H1 (cell line): Measurements from ENCODE around the gene NEK11. TPM values are rescaled to one million over a fixed set of nuclear protein-coding genes. Genes with fewer than 3 reads are reported as not detected.

Source experiments
- ASH2L ChIP-seq: fragments of 200-600, 300-600 bp; sonication (generic); IDR thresholded peaks from one replicate; pipeline ENCODE4 v1.7.1; 2017; ENCODE audit warnings: low read length
- BACH1 ChIP-seq: IDR thresholded peaks from 2 replicates; pipeline ENCODE4 v1.6.1; 2012; ENCODE audit warnings: low read length, improper control_type of control experiment
- CREB1 ChIP-seq: IDR thresholded peaks from 2 replicates; pipeline ENCODE4 v1.6.1; 2012; ENCODE audit warnings: inconsistent platforms
- EP300 ChIP-seq, 2 experiments: IDR thresholded peaks; 1 replicate in 1 of 2; 2 replicates in 1 of 2; pipeline ENCODE4 v1.6.1; 2011 to 2012; ENCODE audit warnings: low read depth in 2 of 2, low read length in 2 of 2, mild to moderate bottlenecking in 2 of 2, borderline replicate concordance in 1 of 2, inconsistent platforms in 1 of 2, moderate library complexity in 1 of 2
- HDAC6 ChIP-seq: IDR thresholded peaks from one replicate; pipeline ENCODE4 v1.7.1; 2012; ENCODE audit warnings: low read depth, mild to moderate bottlenecking, inconsistent platforms, low read length, moderate library complexity
- KDM5A ChIP-seq: fragments of 200-600 bp; IDR thresholded peaks from 2 replicates; pipeline ENCODE4 v1.7.1; 2012; ENCODE audit warnings: mild to moderate bottlenecking, low read length, inconsistent platforms, mixed read lengths
- PHF8 ChIP-seq: fragments of 200-600 bp; sonication (generic); conservative IDR thresholded peaks from 2 replicates; pipeline ENCODE4 v1.7.1; 2012; ENCODE audit warnings: low read depth, mild to moderate bottlenecking, inconsistent platforms, low read length, moderate library complexity
- POLR2A ChIP-seq, 2 experiments: IDR thresholded peaks; 1 replicate in 1 of 2; 2 replicates in 1 of 2; pipeline ENCODE4 v1.6.1; 2011; ENCODE audit warnings: low read depth in 2 of 2, low read length in 2 of 2, mild to moderate bottlenecking in 2 of 2; ENCODE audit errors: control extremely low read depth in 1 of 2
- POLR2AphosphoS5 ChIP-seq: IDR thresholded peaks from 2 replicates; pipeline ENCODE4 v1.6.1; 2011; ENCODE audit warnings: low read depth, low read length
- RBBP5 ChIP-seq: IDR thresholded peaks from 2 replicates; pipeline ENCODE4 v1.7.1; 2012; ENCODE audit warnings: low read depth, mild to moderate bottlenecking, inconsistent platforms, low read length, moderate library complexity, borderline replicate concordance
- RNF2 ChIP-seq: fragments of 200-900, 300-1000 bp; sonication (generic); IDR thresholded peaks from 2 replicates; pipeline ENCODE4 v1.7.1; 2016; ENCODE audit warnings: borderline replicate concordance, low read depth, mild to moderate bottlenecking, antibody characterized with exemption, low read length; ENCODE audit not compliant: poor library complexity, severe bottlenecking; ENCODE audit errors: missing control alignments
- SIN3A ChIP-seq, 2 experiments: IDR thresholded peaks in 1 of 2; conservative IDR thresholded peaks in 1 of 2; 2 replicates each; pipeline ENCODE4 v1.6.1; 2011 to 2012; ENCODE audit warnings: low read length in 2 of 2, improper control_type of control experiment in 1 of 2, low read depth in 1 of 2, mild to moderate bottlenecking in 1 of 2
- SIRT6 ChIP-seq: IDR thresholded peaks from one replicate; pipeline ENCODE4 v1.7.1; 2012; ENCODE audit warnings: low read length, inconsistent platforms
- SP2 ChIP-seq: IDR thresholded peaks from 2 replicates; pipeline ENCODE4 v1.6.1; 2012; ENCODE audit warnings: mild to moderate bottlenecking, low read length, inconsistent platforms
- TAF1 ChIP-seq: IDR thresholded peaks from 2 replicates; pipeline ENCODE4 v1.6.1; 2011; ENCODE audit warnings: mild to moderate bottlenecking, low read depth, low read length
- TBP ChIP-seq: IDR thresholded peaks from 2 replicates; pipeline ENCODE4 v1.6.1; 2011; ENCODE audit warnings: low read depth, low read length, improper control_type of control experiment
- TEAD4 ChIP-seq: IDR thresholded peaks from 2 replicates; pipeline ENCODE4 v1.6.1; 2012; ENCODE audit warnings: low read depth, low read length, inconsistent platforms, mixed read lengths
- YY1 ChIP-seq: IDR thresholded peaks from 2 replicates; pipeline ENCODE4 v1.6.1; 2011; ENCODE audit warnings: low read depth, mild to moderate bottlenecking, low read length
- polyA plus RNA-seq, 7 experiments: library from polyadenylated mRNA; depleted of rRNA in 3 of 7; stranded (reverse) in 5 of 7; unstranded in 2 of 7; fragments of >200 nt in 5 of 7; fragments of 200-250 nt in 2 of 7; gene quantifications; 1 replicate in 5 of 7; 2 replicates in 1 of 7; 4 replicates in 1 of 7; pipeline versions ENCODE4 v1.2.1 to v1.2.3, GENCODE V29; 2011 to 2013; ENCODE audit warnings: missing spikeins in 2 of 7, mixed read lengths in 2 of 7
- total RNA-seq: library from RNA; stranded (reverse); fragmentation: NEBNext Ultra II Directional; extraction: Animal tissue kit (Norgen Biotek cat#: 25700); gene quantifications from 2 replicates; pipeline ENCODE4 v1.2.1, GENCODE V29; 2021
- TF ChIP-seq, protein P1 (sequence below): IDR thresholded peaks from 2 replicates; pipeline ENCODE4 v1.6.1; 2012; ENCODE audit warnings: low read length, inconsistent platforms
- TF ChIP-seq, protein P2 (sequence below): IDR thresholded peaks from 2 replicates; pipeline ENCODE4 v1.6.1; 2012; ENCODE audit warnings: inconsistent platforms

Gene NEK11
- total and polyA plus RNA-seq, 2 of the 8 experiments (the other 6 are each of a cell fraction or from before 2014, with no cell fraction given), result 0.60 TPM; not detected in 1

DNA sequence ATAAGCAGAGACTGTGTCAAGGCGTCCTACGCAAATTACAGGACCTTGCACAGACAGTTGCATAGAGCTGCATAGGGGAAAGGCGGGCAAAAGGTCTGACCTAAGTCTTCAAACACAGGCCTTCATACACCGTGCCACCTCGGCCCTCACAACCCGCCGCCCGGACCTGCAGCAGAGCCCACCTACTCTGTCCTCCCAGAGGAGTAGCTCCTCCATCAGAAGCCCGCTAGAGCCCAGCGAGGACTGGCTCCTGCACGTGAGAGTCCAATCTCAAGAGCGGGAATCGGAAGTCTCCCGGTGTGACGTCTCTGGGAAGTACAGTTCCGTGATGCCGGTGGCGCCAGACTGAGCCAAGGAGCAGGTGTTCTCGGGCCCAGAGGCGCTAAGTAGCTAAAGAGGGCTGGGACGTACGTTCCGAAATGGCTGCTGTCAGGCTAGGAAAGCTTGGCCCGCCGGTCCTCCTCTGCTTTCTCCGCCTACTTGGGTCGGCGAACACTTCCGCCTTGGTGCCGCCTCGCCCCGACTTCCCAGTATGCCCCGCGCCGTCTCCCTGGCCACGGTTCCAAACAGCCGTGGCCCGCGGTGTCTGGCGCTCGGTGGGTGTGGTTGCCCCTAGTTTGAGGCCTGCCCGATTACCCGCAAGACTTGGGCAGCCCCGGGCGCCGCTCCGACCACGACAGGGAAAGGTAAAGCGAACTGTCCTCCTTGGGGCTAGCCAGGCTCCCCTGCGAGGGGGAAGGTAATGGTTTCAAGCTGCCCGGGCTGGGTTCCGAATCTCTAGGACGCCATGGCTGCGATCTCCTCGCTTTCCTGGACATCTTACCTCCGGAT is at the start of gene NEK11, which contains the start of gene ASTE1 (continued):
- peak; percentile 77 for TF ChIP-seq TAF1
- peak; percentile 76 for TF ChIP-seq PHF8
- TF ChIP-seq, protein P1, sequence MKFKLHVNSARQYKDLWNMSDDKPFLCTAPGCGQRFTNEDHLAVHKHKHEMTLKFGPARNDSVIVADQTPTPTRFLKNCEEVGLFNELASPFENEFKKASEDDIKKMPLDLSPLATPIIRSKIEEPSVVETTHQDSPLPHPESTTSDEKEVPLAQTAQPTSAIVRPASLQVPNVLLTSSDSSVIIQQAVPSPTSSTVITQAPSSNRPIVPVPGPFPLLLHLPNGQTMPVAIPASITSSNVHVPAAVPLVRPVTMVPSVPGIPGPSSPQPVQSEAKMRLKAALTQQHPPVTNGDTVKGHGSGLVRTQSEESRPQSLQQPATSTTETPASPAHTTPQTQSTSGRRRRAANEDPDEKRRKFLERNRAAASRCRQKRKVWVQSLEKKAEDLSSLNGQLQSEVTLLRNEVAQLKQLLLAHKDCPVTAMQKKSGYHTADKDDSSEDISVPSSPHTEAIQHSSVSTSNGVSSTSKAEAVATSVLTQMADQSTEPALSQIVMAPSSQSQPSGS, result no peak
- peak; percentile 48; the same call in 1 of the 2 replicates for TF ChIP-seq CREB1
- no peak for TF ChIP-seq KDM5A
- no peak for TF ChIP-seq BACH1
- TF ChIP-seq, protein P2, sequence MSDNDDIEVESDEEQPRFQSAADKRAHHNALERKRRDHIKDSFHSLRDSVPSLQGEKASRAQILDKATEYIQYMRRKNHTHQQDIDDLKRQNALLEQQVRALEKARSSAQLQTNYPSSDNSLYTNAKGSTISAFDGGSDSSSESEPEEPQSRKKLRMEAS, result peak; percentile 78
- peak; percentile 84 for TF ChIP-seq ASH2L
- TF ChIP-seq RBBP5, result peak; percentile 89; the same call in 1 of the 2 replicates
- peak; percentile 78 for TF ChIP-seq YY1
- TF ChIP-seq RNF2, result no peak
- TF ChIP-seq EP300 (IDR thresholded peaks at IDR 0.05; ENCODE audit: borderline replicate concordance in 1 of 2, low read depth in 2 of 2, low read length in 2 of 2), result peak in 1 of 2 experiments; percentile 37; a peak in 1 of 3 replicates
- TF ChIP-seq SIRT6, result no peak
- TF ChIP-seq POLR2AphosphoS5, result peak; percentile 86
- TF ChIP-seq SP2, result no peak
- peak in 1 of 2 experiments; percentile 89; a peak in 2 of 4 replicates for TF ChIP-seq SIN3A (conservative IDR thresholded peaks at IDR 0.05 in 1 of 2, IDR thresholded peaks at IDR 0.05 in 1 of 2; ENCODE audit: low read depth in 1 of 2, low read length in 2 of 2)
- TF ChIP-seq POLR2A (IDR thresholded peaks at IDR 0.05; ENCODE audit: control extremely low read depth in 1 of 2, low read depth in 2 of 2, low read length in 2 of 2), result peak; percentile 46 to 90
- TF ChIP-seq TEAD4, result peak; percentile 38; the same call in 1 of the 2 replicates
- TF ChIP-seq HDAC6, result no peak
- peak; percentile 59 for TF ChIP-seq TBP
- TF ChIP-seq, all 59 proteins: peak for 16
